Measurements from ENCODE around the gene PCDHA12.

- TF ChIP-seq CTCF (IDR thresholded peaks at IDR 0.05) = no peak
- TF ChIP-seq EZH2 (IDR thresholded peaks at IDR 0.05) = no peak
Observed at GRCh38 chr5:140883373-140883772, 8.3 kb downstream of the PCDHA12 start.

All from neural progenitor cell (in vitro differentiated cells).